Measurements from ENCODE around the gene TRPC4.

Gene TRPC4

GRCh38 chr13:37869756-37870488 lies at the start of gene TRPC4:
TRPC4 (minus strand) TSS chr13:37869772; CDS start chr13:37783333, 86,439 bp downstream.
- DNase-seq: no peak

- DNase-seq: no peak
Measured at GRCh38 chr13:37918751-37919150, 49.2 kb upstream of the TRPC4 start.

GRCh38 chr13:37918116-37918714 lies 48.6 kb upstream of the TRPC4 start:
- no peak for DNase-seq

- no peak for DNase-seq
Measured at GRCh38 chr13:37914781-37915391, 45.3 kb upstream of the TRPC4 start.

- DNase-seq: no peak
Measured at GRCh38 chr13:37910790-37911189, 41.2 kb upstream of the TRPC4 start.

GRCh38 chr13:37906880-37907279 lies 37.3 kb upstream of the TRPC4 start:
- DNase-seq: no peak

GRCh38 chr13:37905736-37906135 lies 36.2 kb upstream of the TRPC4 start:
- DNase-seq: no peak

- no peak for DNase-seq
Measured at GRCh38 chr13:37899753-37900152, 30.2 kb upstream of the TRPC4 start.

- no peak for DNase-seq
Measured at GRCh38 chr13:37893321-37893720, 23.7 kb upstream of the TRPC4 start.

- no peak for DNase-seq
Measured at GRCh38 chr13:37889820-37890219, 20.2 kb upstream of the TRPC4 start.

GRCh38 chr13:37889102-37889501 lies 19.5 kb upstream of the TRPC4 start:
- no peak for DNase-seq

GRCh38 chr13:37886879-37887278 lies 17.3 kb upstream of the TRPC4 start:
- no peak for DNase-seq

- no peak for DNase-seq
Measured at GRCh38 chr13:37884674-37885073, 15.1 kb upstream of the TRPC4 start.

- DNase-seq: no peak
Measured at GRCh38 chr13:37884026-37884425, 14.5 kb upstream of the TRPC4 start.

- DNase-seq: no peak
Measured at GRCh38 chr13:37878921-37879320, 9.3 kb upstream of the TRPC4 start.

GRCh38 chr13:37878496-37878895 lies 8.9 kb upstream of the TRPC4 start:
- no peak for DNase-seq

GRCh38 chr13:37870895-37871550 lies 1.5 kb upstream of the TRPC4 start:
- DNase-seq: no peak

- DNase-seq: no peak
Measured at GRCh38 chr13:37870489-37870845, 895 bp upstream of the TRPC4 start.

GRCh38 chr13:37869506-37869755 lies 141 bp downstream of the TRPC4 start:
- no peak for DNase-seq

- no peak for DNase-seq
Measured at GRCh38 chr13:37868691-37869505, 674 bp downstream of the TRPC4 start.

- DNase-seq: no peak
Measured at GRCh38 chr13:37863708-37864107, 5.9 kb downstream of the TRPC4 start.

GRCh38 chr13:37835392-37835791 lies 34.2 kb downstream of the TRPC4 start:
- DNase-seq: no peak

- DNase-seq: no peak
Measured at GRCh38 chr13:37833411-37833810, 36.2 kb downstream of the TRPC4 start.

Measured in activated CD4-positive, alpha-beta T cell treated with anti-CD3 and anti-CD28 coated beads for 1 hour (primary cell).